ENCODE measurements around the gene SNX15.
"Not testable (repeated sequence)": the region's sequence is repeated elsewhere in the genome, so short reads cannot be mapped to it uniquely, and the experiment has no call there.

The SNX15 gene

DNA sequence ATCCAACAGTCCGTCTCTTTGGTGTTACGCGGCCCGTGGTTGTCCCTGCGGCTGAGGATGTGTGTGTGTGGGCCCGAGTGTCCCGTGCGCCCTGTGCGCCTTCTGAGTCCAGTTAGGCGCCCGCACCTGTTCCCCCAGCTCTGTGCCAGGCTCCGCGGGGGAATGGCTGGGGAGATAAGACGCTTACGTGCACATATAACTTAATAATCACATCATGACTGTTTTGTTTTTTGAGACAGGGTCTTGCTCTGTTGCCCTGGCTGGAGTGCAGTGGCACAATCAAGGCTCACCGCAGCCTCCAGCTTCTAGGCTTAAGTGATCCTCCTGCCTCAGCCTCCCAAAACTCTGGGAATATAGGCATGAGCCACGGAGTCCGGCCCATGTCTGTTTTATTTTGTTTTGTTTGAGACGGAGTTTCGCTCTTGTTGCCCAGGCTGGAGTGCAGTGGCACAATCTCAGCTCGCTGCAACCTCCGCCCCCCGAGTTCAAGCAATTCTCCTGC is 12.5 kb upstream of the SNX15 start:
- DNase-seq (ENCODE audit: low read depth in 1 of 2, low spot score in 1 of 2): no peak

DNA sequence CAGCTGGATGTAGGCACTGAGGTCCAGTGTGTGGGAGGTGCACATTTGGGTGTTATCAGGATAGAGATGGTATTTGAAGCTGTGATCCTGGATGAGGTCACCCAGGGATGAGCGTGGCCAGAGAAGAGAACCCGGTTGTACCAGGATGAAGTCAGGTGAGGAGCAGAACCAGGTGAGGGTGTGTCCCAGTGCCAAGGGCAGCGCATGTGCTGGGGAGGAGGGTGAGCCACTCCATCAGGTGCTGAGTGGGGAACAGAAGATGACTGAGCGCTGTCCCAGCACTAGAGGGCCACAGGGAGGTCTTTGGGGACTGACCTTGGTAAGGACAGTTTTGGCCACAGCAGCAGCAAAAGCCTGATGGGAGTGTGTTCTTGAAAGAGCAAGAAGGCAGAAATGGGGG is 10.5 kb upstream of the SNX15 start:
- DNase-seq (ENCODE audit: low read depth in 1 of 2, low spot score in 1 of 2): no peak

DNA sequence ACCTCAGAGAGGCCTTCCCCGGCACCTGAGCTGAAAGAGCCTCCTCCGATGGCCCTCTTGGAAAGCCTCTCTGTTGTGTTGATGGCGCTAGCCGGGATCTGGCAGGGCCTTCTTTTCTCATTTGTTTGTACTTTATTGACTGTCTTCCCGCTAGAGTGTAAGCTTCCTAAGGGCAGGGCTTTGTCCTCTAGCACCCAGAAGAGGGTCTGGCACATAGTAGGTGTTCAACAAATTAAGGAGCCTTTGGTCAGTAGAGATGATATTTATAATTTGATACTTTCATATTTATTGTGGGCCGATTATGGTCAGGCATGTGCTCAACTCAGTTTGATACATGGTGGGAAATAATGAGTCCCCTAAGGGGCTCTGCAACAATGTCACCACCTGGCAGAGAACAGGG is 9.3 kb upstream of the SNX15 start:
- no peak for DNase-seq (ENCODE audit: low read depth in 1 of 2, low spot score in 1 of 2)

DNA sequence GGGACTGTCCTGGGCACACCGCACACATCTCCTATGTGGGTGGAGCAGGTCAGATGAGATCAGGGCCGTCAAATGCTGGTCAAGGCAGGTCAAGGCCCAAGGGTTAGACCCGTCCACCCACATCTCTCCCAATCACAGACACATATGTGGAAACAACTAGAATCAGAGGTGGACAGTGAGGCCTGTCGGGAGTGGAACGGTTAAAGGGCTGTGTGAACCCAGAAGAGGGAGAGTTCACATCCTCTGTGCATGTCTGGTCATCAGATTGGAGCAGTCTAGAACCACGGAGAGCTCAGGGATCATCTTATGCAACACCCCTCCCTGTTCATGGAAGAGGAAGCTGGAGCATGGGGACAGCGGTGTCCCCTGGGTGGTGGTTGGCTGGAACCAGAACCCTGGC is 7.4 kb upstream of the SNX15 start:
- no peak for DNase-seq (ENCODE audit: low read depth in 1 of 2, low spot score in 1 of 2)

DNA sequence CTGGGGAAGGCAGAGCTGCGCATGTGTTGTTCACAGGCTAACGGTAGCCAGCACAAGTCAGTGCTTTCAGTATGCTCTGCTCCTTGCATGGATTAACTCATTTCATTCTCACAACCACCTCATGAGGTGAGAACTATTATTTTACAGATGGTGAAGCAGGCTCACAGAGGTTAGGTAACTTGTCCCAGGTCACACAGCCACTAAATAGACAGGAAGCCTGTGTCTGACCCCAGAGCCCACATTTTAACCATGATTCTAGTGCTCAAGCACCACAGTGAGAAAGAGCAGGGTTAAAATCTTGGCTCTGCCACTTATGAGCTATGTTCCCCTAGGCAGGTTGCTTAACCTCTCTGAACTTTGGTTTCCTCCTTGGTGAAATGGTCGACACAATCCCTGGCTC is 6.2 kb upstream of the SNX15 start:
- DNase-seq (ENCODE audit: low read depth in 1 of 2, low spot score in 1 of 2): no peak

DNA sequence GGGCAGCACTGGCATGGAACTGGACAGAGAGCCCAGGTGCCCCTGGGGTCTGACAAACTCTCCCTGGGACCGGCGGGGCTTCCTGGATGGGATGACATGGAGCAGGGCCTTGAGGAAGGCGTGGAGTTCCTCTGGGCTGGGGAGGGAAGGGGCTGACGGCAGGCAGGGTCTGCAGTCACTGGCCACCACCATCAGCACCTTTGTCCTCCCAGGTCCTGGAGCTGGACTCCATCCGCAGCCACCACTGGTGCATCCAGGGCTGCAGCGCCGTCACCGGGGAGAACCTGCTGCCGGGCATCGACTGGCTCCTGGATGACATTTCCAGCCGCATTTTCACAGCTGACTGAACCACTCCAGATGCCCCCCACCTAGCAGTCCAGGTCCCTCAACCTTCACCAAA is 5.7 kb upstream of the SNX15 start:
- DNase-seq (ENCODE audit: low read depth in 1 of 2, low spot score in 1 of 2): no peak

DNA sequence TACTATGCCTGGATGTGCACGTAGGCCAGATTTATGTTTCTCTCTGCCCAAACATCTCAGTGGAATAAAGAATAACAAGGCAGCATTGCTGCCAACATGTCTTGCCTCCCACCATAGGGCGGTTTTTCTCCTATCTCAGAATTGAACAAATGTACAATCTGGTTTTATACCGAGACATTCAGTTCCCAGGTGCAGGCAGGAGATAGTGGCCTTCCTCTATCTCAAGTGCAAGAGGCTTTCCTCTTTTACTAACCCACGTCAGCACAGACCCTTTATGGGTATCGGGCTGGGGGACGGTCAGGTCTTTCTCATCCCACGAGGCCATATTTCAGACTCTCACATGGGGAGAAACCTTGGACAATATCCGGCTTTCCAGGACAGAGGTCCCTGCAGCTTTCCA is 3.7 kb upstream of the SNX15 start:
- not testable (repeated sequence) for DNase-seq (ENCODE audit: low read depth in 1 of 2, low spot score in 1 of 2)

DNA sequence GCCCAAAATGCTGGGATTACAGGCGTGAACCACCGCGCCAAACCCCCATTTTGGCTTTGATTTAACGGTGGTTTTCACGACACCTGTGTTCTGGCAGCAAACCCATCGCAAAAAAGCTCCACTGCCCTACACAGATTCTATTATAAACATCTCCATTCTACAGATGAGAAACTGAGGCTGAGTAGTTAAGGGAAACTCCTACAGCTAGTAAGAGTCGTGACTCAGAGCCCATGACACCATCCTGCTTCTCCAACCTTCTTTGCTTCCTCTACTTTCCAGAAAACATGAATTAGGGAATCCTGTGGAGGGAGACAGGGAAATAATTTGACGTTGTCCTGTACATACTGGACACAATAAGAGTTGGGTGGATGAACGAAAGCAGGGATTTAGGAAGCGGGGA is 429 bp upstream of the SNX15 start:
- DNase-seq (ENCODE audit: low read depth in 1 of 2, low spot score in 1 of 2): no peak

DNA sequence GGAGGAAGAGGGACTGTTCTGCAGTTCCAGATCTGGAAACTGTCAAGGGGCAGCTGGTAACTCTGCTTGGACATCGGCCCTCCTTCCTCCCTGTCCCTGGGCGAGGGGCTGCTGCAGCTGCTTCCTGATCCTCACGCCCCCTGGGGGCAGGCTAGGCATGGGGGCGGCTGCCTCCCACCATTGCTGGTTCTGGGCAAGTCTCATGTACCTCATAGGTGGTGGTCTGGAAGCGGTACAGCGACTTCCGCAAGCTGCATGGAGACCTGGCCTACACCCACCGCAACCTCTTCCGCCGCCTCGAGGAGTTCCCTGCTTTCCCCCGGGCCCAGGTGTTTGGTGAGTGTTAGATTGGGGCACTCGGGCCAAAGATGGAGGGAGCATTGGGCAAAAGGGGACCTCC is 5.0 kb downstream of the SNX15 start:
- no peak for DNase-seq (ENCODE audit: low read depth in 1 of 2, low spot score in 1 of 2)

DNA sequence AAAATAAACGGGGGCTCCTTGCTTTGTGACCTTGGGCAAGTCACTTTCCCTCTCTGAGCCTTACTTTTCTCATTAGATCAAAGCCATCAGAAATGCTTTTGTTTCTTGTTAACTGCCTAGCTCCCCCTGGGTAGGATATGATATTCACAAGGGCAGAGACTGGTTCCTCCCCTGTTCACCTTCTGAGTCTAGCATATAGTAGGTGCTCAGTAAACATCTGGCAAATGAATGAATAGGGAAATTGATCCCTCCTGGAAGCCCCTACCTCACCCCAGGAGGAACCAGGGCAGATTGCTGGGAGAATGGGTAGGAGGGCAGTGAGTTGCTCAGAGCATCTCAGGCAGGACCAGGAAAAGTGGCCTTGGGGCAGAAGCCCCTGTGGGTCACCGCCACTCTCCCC is 7.2 kb downstream of the SNX15 start:
- no peak for DNase-seq (ENCODE audit: low read depth in 1 of 2, low spot score in 1 of 2)

DNA sequence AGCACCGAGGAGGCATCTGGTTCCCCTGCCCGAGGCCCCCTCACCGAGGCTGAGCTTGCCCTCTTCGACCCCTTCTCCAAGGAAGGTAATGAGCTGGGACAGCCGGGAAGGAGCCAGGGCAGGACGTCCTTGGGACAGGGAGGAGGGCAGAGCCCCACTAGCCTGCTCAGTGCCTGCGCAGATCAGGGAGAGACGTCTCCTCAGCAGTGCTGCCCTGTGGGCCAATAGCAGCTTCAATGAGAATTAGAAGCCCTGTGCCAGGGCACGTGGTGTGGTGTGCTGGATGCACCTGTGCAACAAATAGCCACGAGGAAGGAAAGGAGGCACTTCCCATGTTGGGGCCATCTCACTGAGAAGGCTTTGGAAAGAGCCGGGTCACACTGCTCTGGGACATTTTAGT is 8.3 kb downstream of the SNX15 start:
- DNase-seq (ENCODE audit: low read depth in 1 of 2, low spot score in 1 of 2): no peak

DNA sequence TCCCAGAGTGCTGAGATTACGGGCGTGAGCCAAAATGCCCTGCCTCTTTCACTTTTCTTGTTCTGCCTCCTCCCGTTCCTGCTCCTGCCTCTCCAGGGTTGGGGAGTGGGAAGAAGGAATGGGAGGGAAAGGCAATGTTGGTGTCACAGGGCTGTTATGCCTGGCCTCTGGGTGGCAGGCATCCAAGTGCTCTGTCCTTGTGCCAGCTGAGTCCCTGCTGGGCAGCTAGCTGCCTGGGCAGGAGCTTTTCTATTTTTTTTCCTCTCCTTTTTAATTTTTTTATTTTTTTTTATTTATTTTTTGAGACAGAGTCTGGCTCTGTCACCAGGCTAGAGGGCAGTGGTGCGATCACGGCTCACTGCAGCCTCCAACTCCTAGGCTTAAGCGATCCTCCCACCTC is 9.7 kb downstream of the SNX15 start:
- DNase-seq (ENCODE audit: low read depth in 1 of 2, low spot score in 1 of 2): no peak

DNA sequence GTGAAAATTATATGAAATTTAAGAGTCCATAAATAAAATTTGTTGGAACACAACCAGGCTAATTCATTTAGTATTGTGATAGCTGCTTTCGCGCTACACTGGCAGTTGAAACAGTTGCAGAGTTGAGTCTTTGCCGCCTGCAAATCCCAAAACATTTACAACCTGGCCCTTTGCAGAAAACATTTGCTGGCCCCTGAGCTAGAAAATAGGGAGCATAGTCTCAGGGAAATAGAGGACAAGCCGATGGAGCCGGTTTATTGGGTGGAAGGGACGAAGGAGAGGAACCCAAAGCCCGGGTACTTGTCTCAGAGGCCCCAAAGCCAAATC is 13.2 kb downstream of the SNX15 start:
- no peak for DNase-seq (ENCODE audit: low read depth in 1 of 2, low spot score in 1 of 2)

DNA sequence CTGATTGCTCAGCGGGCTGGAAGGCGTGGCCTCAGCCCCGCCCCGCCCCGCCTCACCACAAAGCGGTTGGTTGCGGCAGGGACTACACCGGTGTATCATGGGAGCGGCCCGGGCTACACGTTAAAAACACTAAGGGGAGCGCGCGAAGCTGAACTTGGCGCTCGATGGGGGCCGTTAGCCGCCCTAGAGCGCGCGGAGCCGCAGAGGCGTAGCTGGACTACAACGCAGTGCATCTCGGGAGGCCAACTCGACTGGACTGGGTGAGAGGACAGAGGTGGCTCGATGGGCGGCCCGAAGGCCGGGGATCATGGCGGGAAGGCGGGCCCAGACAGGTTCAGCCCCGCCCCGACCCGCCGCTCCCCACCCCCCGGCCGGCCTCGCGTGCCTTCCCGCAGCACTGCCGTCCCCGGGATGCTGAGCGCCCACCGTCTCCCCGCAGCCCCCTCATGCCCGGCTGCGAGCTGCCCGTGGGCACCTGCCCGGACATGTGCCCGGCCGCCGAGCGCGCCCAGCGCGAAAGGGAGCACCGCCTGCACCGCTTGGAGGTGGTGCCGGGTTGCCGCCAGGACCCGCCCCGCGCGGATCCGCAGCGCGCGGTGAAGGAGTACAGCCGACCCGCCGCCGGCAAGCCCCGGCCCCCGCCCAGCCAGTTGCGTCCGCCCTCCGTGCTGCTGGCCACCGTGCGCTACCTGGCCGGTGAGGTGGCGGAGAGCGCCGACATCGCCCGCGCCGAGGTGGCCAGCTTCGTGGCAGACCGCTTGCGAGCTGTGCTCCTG is 13.8 kb downstream of the SNX15 start, which contains the start of gene SAC3D1:
SAC3D1 (plus strand) TSS at position 364 of the 776 bp plus-strand sequence; CDS start at position 447, 83 bp downstream.
- peak; percentile 75 to 80 for DNase-seq (ENCODE audit: low read depth in 1 of 2, low spot score in 1 of 2)

DNA sequence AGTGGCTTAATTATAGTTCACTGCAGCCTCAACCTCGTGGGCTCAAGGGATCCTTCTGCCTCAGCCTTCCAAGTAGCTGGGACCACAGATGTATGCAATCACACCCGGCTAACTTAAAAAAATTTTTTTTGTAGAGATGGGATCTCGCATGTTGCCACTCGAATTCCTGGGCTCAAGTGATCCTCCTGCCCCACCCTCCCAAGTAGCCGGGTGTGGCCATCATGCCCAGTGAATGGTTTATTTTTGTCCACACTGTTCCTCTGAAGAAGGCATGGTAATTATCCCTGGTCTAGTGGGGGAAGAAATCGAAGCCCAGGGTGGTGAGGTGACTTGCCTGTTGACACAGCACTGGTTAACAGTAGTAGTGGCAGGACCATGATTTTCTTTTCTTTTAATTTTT is 15.7 kb downstream of the SNX15 start:
- DNase-seq (ENCODE audit: low read depth in 1 of 2, low spot score in 1 of 2): no peak

DNA sequence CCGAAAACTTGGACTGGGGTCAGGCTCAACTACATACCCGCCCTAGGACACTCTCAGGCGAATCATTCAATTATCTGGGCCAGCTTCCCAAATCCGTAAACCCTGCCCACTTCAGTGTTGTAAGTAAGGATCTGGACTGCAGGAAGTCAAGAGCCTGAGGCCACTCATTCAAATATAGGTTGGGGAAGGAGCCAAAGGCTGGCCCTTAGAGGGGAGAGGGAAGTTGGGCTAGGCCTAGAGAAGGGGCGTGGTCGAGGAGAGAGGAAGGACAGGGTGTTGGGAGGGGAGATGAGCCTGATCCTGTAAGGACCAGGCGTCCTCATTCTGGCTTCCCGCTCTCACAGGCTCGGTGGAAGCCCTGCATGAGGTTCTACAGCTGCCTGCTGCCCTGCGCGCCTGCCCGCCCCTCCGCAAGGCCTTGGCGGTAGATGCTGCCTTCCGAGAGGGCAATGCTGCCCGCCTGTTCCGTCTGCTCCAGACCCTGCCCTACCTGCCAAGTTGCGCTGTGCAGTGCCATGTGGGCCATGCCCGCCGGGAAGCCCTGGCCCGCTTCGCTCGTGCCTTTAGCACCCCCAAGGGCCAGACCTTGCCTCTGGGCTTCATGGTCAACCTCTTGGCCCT is 16.8 kb downstream of the SNX15 start:
- no peak for DNase-seq (ENCODE audit: low read depth in 1 of 2, low spot score in 1 of 2)

DNA sequence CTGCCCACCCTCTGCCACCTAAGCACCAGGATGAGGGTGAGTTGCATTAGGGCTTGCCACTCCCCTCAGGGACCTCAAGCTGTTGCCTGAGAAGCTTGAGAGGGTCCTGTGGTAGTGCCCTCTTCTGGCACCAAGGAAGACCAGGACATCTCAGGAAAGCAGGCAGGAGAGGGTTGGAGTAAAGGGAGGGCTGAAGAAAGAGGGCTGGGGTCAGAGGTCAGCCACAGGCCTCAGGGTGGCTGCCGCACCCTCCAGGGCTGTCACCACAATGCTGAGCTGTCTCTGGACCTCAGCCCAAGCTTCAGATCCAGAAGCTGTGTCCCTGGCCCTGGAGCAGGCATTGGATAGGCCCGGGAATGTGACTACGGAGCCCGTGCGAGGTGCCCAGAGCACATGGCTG is 17.8 kb downstream of the SNX15 start:
- no peak for DNase-seq (ENCODE audit: low read depth in 1 of 2, low spot score in 1 of 2)

DNA sequence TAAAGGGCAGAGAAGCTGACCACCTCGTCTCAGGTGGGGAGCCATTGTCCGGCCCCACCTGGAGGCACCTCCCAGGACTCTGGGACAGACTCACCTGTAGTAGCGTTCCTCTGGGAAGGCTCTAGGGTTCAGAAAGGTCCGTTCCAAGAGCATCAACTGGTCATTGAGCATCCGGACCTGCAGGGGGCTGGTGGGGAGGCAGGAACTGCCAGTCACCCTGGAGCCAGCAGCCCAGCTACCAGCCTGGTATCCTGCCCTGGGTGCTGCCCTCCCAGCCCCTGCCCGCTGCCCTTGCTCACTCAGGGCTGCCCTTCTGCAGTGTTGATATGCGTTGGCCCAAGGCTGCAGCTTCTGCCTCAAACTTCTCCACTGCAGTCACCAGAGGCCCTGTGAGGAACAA is 18.5 kb downstream of the SNX15 start:
- no peak for DNase-seq (ENCODE audit: low read depth in 1 of 2, low spot score in 1 of 2)

DNA sequence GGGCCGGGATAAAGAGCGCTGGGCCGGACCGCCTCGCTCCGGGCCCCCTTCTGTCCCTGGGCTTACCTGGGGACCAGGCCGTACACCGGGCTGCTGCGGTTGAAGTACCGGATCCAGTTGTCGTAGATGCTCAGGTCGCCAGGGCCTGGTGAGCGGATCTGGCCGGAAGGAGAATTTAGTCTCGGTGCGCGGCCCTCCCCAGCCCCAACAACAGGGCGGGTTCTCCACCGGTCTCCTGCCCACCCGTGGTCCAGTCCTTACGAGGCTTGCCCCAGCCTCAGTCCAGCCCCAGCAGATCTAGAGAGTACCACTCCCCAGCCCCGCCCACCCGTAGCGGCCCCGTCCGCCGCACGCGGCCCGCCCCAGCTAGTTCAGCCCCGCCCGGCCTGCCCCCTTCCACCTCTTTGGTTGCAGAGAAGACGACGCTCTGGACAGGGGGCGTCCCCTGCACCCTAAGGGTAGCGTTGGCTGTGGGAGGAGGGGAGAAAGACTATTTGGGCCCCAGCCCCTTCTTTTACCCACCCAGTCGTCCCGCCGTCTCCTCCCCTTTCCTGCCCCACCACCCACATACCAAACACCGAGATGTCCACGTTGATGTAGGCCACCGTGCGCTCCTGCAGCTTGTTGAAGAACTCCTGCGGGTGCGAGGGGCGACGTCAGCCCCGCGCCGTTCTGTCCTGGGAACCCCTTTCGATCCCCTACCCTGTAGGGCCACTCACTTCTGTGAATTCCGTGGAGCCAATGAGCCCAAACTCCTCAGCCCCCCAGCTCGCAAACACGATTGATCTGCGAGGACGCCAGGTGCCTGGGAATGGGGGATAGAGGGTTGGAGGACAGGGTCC is 20.6 kb downstream of the SNX15 start:
- no peak for DNase-seq (ENCODE audit: low read depth in 1 of 2, low spot score in 1 of 2)

DNA sequence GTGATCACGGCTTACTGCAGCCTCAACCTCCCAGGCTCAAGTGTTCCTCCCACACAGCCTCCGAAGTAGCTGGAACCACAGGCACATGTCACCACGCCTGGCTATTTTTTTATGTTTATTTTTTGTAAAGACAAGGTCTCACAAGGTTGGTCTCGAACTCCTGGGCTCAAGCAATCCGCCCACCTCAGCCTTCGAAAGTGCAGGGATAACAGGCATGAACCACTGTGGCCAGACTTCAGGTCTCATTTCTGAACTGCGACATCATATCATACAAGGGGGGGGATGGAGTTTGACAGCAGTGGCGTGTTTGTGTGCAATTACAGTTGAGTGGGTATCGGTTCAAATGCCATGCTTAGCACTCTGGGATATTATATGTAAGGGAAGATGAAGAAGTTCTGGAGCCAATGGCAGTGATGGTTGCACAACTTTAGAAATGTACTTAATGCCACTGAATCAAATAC is 24.2 kb downstream of the SNX15 start:
- DNase-seq (ENCODE audit: low read depth in 1 of 2, low spot score in 1 of 2): no peak

DNA sequence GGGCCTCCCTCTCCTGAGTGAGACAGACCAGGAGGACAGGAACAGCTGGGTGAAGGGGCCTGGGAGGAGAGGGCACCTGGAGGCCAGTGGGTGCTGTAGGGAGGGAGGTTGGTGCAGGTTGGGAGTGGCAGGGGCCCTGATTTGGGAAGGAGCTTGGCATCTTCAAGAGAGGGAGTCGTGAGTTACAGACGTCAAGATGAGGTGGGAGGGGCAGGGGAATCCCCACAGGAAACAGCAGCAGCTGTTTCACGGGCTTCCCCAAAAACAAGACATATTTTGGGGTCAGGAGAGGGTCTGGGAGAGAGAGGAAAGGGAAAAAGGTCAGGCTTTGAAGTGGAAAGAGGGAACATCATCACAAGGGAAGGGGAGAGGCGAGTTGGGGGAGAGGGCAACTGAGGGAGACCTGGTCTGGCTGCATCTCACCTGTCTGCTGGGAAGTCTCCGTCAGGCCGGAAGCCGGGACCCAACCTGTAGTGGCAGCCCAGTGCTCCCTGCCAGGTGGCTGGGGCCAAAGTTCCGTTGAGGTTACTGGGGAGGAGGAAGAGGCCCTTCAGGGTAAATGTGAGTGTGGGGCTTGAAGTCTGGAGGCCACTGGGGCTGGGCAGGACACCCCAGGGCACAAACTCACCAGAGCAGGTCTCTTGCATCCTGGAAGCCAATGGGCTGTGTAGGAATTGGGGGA is 26.7 kb downstream of the SNX15 start:
- no peak for DNase-seq (ENCODE audit: low read depth in 1 of 2, low spot score in 1 of 2)
